ENCODE measurements around the gene OXLD1. TPM values are rescaled to one million over a fixed set of nuclear protein-coding genes. Genes with fewer than 3 reads are reported as not detected.

Gene OXLD1
- total and polyA plus RNA-seq, 7 donors, result 15.5 to 44.9 (median 23.6) TPM

GRCh38 chr17:81706232-81706611 is 39.8 kb upstream of the OXLD1 start:
- intact Hi-C loops (cut with DNase I), result no loop called here
- H3K27ac ChIP-seq, result no peak overlapping the region
- TF ChIP-seq, protein P1, sequence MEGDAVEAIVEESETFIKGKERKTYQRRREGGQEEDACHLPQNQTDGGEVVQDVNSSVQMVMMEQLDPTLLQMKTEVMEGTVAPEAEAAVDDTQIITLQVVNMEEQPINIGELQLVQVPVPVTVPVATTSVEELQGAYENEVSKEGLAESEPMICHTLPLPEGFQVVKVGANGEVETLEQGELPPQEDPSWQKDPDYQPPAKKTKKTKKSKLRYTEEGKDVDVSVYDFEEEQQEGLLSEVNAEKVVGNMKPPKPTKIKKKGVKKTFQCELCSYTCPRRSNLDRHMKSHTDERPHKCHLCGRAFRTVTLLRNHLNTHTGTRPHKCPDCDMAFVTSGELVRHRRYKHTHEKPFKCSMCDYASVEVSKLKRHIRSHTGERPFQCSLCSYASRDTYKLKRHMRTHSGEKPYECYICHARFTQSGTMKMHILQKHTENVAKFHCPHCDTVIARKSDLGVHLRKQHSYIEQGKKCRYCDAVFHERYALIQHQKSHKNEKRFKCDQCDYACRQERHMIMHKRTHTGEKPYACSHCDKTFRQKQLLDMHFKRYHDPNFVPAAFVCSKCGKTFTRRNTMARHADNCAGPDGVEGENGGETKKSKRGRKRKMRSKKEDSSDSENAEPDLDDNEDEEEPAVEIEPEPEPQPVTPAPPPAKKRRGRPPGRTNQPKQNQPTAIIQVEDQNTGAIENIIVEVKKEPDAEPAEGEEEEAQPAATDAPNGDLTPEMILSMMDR (IDR thresholded peaks at IDR 0.05), result no peak
- DNase-seq (no peak), ATAC-seq (no peak)
- 90 to 95% (median 92%) methylated on average over 17 of the region's 17 CpGs for WGBS, 3 donors
- no peaks in the 10 kb centered on the region for H3K9me3 ChIP-seq
- H3K36me3 ChIP-seq (ENCODE audit: insufficient read depth in 1 of 2, low read depth in 1 of 2), result peaks cover 4 to 46% of the 10 kb centered on the region in 2 donors
- H3K4me3 ChIP-seq, result no peak overlapping the region
- no peaks in the 10 kb centered on the region for H3K27me3 ChIP-seq (ENCODE audit: insufficient read depth in 3 of 3, low read length in 2 of 3)
- peaks cover 30% of the 10 kb centered on the region for H3K4me1 ChIP-seq

DNA sequence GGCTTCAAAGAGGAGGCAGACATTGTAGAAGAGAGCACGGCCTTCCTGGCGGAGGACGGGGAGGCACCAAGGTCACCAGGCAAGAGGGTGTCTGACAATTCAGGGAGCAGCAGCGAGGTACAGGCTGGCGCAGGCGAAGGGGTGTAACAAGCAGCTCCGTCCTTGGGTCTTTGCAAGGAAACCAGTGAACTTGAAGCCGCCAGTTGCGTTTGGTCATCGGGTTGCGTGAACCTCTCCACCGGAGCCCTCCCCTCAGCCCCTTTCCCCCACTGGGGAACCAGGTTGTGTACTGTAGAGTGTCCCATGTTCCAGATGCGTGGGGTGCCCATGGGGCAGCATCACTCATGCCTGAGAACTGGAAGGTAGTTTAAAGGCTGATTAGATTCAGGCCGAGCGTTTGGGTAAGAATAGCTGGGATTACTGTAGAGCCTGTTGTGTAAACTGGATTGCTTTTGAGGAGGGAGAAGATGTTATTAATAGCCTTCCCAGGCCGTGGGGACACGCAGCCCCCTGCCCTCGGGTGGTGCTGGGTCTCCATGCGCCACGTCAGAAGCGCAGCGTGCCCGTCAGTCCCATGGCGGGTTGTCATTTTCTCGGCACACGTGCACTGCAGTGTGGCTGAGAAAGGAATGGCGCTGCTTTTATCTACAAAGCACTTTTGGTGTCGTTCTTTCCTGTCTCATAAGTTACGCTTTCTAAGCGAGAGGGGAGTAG is 39.3 kb upstream of the OXLD1 start:
- H3K27ac ChIP-seq, result no peak overlapping the region
- TF ChIP-seq, protein P1 (IDR thresholded peaks at IDR 0.05), result no peak
- peaks cover 4 to 52% of the 10 kb centered on the region in 2 donors for H3K36me3 ChIP-seq (ENCODE audit: insufficient read depth in 1 of 2, low read depth in 1 of 2)
- intact Hi-C loops (cut with DNase I), result no loop called here
- peak in 1 of 2 donors; percentile 10 for DNase-seq
- peaks cover 29% of the 10 kb centered on the region for H3K4me1 ChIP-seq
- no peaks in the 10 kb centered on the region for H3K27me3 ChIP-seq (ENCODE audit: insufficient read depth in 3 of 3, low read length in 2 of 3)
- no peaks in the 10 kb centered on the region for H3K9me3 ChIP-seq
- no peak for ATAC-seq
- H3K4me3 ChIP-seq, result no peak overlapping the region
- 90 to 92% (median 91%) methylated on average over 30 of the region's 30 CpGs for WGBS, 3 donors

DNA sequence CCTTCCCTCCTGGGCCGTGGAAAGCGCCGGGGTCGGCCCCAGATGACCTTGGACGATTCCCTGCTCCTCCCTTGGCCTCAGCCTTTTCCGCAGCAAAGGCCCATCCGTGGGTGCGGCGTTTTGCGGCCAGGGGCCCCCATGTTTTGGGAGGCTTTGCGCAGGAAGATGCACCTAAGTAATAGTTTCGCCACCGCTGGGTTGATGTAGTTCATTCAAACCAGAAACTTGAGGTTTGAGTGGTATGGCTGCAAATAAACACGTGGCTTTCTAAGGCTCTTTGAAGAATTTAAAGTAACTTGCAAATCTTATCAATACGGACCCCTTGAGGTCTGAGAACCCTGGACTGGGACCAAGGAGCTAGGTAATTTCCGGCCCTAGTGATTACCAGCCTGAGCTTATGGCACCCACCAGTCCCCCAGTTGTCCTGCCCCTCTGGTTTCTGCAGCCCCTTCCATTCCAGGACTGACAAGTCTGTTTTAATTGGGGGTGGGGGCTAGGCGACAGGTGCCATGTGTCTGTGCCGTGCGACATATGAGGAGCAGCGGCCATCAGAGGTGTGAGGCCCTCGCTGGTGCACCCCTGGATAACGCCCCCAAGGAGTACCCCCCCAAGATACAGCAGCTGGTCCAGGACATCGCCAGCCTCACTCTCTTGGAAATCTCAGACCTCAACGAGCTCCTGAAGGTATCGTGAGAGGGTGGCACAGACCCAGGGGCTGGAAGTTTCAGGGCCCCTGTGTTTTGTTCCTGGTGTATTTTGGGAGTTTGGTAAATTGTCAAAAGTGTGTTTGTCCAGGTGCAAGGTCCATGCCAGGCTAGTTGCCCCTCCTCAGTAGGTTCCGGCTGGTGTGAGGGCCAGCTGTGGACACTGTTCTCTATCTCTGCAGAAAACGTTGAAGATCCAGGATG is 37.6 kb upstream of the OXLD1 start:
- Histone ChIP-seq H3K9me3 (no peaks in the 10 kb centered on the region), H3K4me3 (peak overlapping the region; percentile 86), H3K27me3 (ENCODE audit: insufficient read depth in 3 of 3, low read length in 2 of 3) (no peaks in the 10 kb centered on the region), H3K36me3 (ENCODE audit: insufficient read depth in 1 of 2, low read depth in 1 of 2) (peaks cover 4 to 69% of the 10 kb centered on the region in 2 donors), H3K27ac (peak overlapping the region; percentile 94), H3K4me1 (peaks cover 24% of the 10 kb centered on the region)
- intact Hi-C loops (cut with DNase I), result no loop called here
- no peak for DNase-seq
- peak in 2 of 4 donors; percentile 14 to 30 for ATAC-seq
- WGBS, 3 donors, result 21 to 26% (median 22%) methylated on average over 25 to 27 of the region's 27 CpGs
- TF ChIP-seq, protein P1 (IDR thresholded peaks at IDR 0.05), result no peak

GRCh38 chr17:81702934-81703746 is 36.7 kb upstream of the OXLD1 start, which contains the start of gene MRPL12:
Gene MRPL12, plus strand, starts transcription at chr17:81703367. Its CDS starts 135 bp downstream, at chr17:81703502.
- TF ChIP-seq, protein P1 (IDR thresholded peaks at IDR 0.05), result peak; percentile 21
- Histone ChIP-seq H3K9me3 (no peaks in the 10 kb centered on the region), H3K4me3 (peak within 1 kb of the TSS; percentile 86), H3K27me3 (ENCODE audit: insufficient read depth in 3 of 3, low read length in 2 of 3) (no peaks in the 10 kb centered on the region), H3K4me1 (peaks cover 24% of the 10 kb centered on the region), H3K36me3 (ENCODE audit: insufficient read depth in 1 of 2, low read depth in 1 of 2) (peaks cover 4 to 75% of the 10 kb centered on the region in 2 donors), H3K27ac (peak within 1 kb of the TSS; percentile 94)
- ATAC-seq (peak; percentile 91 to 97 (median 94)), DNase-seq (peak; percentile 93 to 97)
- intact Hi-C loops (cut with DNase I), result no loop called here
- 0% methylated on average over 84 to 102 of the region's 102 CpGs for WGBS, 3 donors
